Islet of Langerhans (tissue), 1 donor: ENCODE data around the gene ZNF211.

ENCODE experiments used
- FAIRE-seq: peaks from one replicate; lab custom pipeline; 2011; peaks lifted over from hg19 to GRCh38; lab: Jason Lieb, UNC

The ZNF211 gene

GRCh38 chr19:57656346-57656745 lies 23.4 kb downstream of the ZNF211 start:
- no peak for FAIRE-seq

- FAIRE-seq, result no peak
Observed at GRCh38 chr19:57664269-57665127, 31.5 kb downstream of the ZNF211 start.

GRCh38 chr19:57665261-57665806 lies 32.4 kb downstream of the ZNF211 start:
- no peak for FAIRE-seq

DNA sequence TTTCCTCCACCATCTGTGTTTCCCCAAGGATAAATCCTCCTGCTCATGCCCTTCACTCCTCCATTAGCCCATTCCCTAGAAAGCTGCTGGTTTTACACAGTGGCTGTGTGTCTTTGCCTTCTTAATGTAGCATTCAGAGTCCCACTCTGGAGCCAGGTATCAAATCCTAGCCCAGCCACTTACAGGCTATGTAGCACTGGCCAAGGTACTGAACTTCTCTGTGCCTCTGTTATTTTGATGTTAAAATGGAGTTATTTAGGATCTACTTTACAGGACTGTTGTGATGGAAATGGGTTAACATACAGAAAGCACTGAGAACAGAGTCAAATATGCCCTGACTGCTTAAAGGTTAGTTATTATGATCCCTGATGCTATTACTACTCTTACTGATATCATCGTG lies 34.3 kb downstream of the ZNF211 start:
- FAIRE-seq, result no peak

GRCh38 chr19:57668635-57669034 lies 35.7 kb downstream of the ZNF211 start, which contains the start of gene ZSCAN4:
TSS of gene ZSCAN4 (plus strand) at chr19:57668935. CDS start at chr19:57676146, 7,211 bp downstream.
- no peak for FAIRE-seq

- FAIRE-seq, result no peak
Observed at GRCh38 chr19:57671124-57671895, 38.3 kb downstream of the ZNF211 start.

GRCh38 chr19:57672466-57672865 lies 39.5 kb downstream of the ZNF211 start:
- FAIRE-seq, result no peak

GRCh38 chr19:57675881-57676280 lies 42.9 kb downstream of the ZNF211 start:
- no peak for FAIRE-seq

DNA sequence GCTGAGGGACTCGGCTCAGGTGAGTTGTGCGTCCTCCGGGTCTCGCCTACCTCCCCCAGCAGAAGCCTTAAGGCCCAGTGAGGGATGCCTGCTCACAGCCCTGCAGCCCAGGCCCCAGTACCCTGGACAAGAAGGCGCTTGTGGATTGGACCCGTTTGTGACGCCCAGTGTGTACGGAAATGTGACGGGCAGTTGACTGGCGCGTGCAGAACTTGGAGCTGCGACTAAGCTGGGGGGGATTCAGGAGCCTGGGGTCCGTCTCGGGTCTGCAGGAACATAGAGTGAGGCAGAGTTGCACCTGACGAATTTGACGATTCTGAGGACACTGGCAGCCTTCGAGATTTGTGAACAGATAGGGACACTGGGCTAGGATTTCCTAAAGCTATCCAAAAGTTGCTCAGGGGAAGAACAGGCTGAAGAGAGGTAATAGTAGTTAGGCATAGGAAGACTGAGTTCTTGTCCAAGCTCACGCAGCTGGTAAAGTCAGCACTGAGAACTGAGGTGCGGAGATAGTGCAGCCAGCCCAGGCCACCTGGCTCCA lies 49.3 kb downstream of the ZNF211 start:
- no peak for FAIRE-seq

GRCh38 chr19:57686727-57687126 lies 53.8 kb downstream of the ZNF211 start:
- no peak for FAIRE-seq

- no peak for FAIRE-seq
Observed at GRCh38 chr19:57687363-57688010, 54.5 kb downstream of the ZNF211 start.

DNA sequence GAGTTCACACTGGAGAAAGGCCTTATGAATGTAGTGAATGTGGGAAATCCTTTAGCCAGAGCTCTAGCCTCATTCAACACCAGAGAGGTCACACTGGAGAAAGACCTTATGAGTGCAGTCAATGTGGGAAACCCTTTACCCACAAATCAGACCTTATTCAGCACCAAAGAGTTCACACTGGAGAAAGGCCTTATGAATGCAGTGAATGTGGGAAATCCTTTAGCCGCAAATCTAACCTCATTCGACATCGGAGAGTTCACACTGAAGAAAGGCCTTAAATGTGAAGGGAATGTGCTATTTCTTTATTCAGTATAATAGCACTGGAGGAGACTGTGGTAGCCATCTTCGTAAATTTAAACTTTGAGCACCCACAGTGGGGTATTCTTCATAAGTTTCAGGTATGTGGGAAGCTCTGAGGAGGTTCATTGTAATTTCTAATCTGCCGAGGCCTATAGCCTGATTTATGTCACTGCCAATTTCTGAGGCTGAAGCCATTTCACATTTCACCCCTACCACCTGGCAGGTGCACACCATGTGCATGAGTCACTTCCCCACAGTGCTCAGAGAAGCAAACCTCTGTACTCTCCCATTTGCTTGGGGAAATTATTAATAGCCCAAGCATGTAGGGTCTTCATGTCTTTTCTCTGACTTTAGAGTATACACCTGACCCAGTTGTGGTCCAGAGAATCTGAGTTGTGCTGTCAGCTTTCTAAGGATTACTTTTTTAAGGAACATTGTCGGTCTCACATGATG lies 55.2 kb downstream of the ZNF211 start:
- FAIRE-seq, result no peak

DNA sequence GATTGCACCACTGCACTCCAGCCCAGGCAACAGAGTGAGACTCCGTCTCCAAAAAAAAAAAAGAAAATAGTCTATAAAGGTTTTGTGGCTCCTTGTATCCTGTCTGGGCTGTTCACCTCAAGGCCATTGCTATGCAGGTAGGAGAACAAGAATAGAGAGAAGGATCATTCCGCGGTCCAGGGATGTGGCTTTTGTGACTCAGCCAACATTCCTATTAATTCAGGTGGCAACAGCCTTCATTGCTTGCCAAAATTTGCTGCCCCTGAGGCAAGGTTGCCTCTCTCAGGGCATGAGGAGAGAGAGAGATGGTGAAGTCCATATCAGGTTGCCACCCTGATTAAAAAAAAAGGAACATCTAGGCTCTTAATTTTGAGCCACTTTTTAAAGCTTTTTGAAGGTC lies 56.8 kb downstream of the ZNF211 start:
- no peak for FAIRE-seq
